T-helper 17 cell (primary cell): ENCODE data around the gene GSTA1. TPM values are rescaled to one million over a fixed set of nuclear protein-coding genes. Genes with fewer than 3 reads are reported as not detected.
"Not testable (repeated sequence)": the region's sequence is repeated elsewhere in the genome, so short reads cannot be mapped to it uniquely, and the experiment has no call there.

Experiments
- ATAC-seq: fragments of 150-1000 bp; cut with Tn5 transposase; 2 replicates; pipeline ENCODE4 v1.10.0; 2021; ENCODE audit warnings: mild to moderate bottlenecking, moderate library complexity
- DNase-seq, 3 donors: peaks; one replicate each; pipeline versions ENCODE4 v3.0.0 to v3.0.0-alpha.2; 2020 to 2021
- H3K9me3 ChIP-seq: one replicate; pipeline ENCODE4 v1.7.0; 2013; ENCODE audit warnings: low read length, mild to moderate bottlenecking; ENCODE audit not compliant: control insufficient read depth, poor library complexity, severe bottlenecking
- H3K27ac Mint-ChIP-seq: one replicate; pipeline ENCODE4 v1.8.0; 2022; ENCODE audit warnings: mild to moderate bottlenecking, moderate library complexity, mixed read lengths
- H3K27me3 Mint-ChIP-seq: one replicate; pipeline ENCODE4 v1.8.0; 2022; ENCODE audit warnings: mixed read lengths
- H3K36me3 Mint-ChIP-seq: one replicate; pipeline ENCODE4 v1.8.0; 2022; ENCODE audit warnings: low read depth, mixed read lengths
- H3K4me1 Mint-ChIP-seq: one replicate; pipeline ENCODE4 v1.8.0; 2022; ENCODE audit warnings: mild to moderate bottlenecking, mixed read lengths
- H3K4me3 Mint-ChIP-seq: one replicate; pipeline ENCODE4 v1.8.0; 2022; ENCODE audit warnings: mild to moderate bottlenecking, moderate library complexity, mixed read lengths
- total RNA-seq, 4 donors: library from RNA in 2 of 4; stranded (reverse) in 2 of 4; gene quantifications; one replicate each; pipeline ENCODE4 v1.2.3 and lab custom pipeline; 2022 to 2026

The GSTA1 gene
- total RNA-seq, 2 donors from 2014 or later, result 0.63 TPM; not detected in 1

DNA sequence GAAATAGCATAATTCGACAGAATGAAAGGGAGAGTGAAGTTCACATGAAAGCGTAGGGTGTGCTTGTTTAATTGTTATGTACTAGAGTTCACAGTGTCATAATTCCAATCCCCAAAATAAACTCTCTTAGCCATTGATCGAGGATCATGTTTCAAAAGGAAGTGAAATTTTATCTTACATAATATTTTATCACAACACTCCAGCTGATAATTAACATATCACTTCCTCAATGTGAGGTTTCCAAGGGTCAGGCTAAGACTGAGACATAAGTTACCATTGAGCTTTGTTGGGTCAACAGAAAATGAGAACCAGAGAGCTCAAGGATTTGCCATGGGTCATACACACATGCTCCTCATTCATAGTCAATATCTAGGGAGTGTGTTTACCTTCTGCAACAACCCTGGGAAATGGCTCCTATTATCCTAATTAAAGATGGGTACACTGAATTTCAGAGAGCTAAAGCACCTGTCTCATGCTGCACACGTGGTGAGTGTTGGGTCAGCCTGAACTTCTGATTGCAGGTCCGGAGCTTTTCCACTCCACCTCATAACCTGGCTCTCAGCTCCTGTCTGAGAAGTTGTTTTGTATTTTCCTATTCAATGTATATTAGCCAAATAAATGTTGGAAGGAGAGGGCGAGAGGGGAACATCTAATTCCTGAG, 43.4 kb downstream of the GSTA1 start:
- Mint-ChIP-seq H3K4me1 (no peaks in the 10 kb centered on the region), H3K27me3 (peaks cover 51% of the 10 kb centered on the region), H3K36me3 (no peaks in the 10 kb centered on the region), H3K27ac (no peak overlapping the region), H3K4me3 (no peak overlapping the region)
- DNase-seq (no peak), ATAC-seq (no peak)
- no peaks in the 10 kb centered on the region for H3K9me3 ChIP-seq

GRCh38 chr6:52759085-52759484, 44.5 kb downstream of the GSTA1 start:
- no peak for ATAC-seq
- Mint-ChIP-seq H3K4me3 (no peak overlapping the region), H3K27me3 (peaks cover 54% of the 10 kb centered on the region), H3K27ac (no peak overlapping the region), H3K36me3 (no peaks in the 10 kb centered on the region), H3K4me1 (no peaks in the 10 kb centered on the region)
- no peaks in the 10 kb centered on the region for H3K9me3 ChIP-seq
- no peak for DNase-seq

DNA sequence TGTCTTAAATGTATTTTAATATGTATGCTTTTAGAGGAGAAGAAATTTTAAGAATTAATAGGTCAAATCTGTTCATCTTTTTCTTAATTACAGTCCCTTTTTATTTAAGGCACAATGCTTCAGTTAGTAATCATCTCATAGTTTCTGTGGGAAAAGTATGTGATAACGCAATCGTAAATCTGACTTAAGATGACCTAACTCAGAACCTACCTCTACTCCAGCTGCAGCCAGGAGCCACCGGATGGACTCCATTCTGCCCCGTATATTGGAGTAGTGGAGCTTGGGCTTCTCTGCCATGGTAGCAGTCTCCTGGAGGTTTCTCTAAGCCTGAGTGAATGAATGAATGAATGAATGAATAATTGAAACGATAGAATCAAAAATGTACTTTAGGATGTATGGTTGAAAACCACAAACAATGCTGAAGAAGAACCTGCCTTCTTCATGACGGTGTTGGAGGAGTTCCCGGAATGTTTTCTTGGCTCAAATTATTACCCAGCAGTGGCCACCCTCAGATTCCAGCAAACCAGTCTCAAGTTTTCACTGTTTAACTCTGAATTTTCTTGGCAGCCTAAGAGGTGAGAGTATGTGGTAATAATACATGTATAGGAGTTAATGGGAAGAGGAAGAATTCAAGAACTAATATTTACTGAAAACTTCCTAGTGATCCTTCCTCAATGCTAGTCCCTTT, 45.8 kb downstream of the GSTA1 start:
- not testable (repeated sequence) for H3K9me3 ChIP-seq, ATAC-seq, H3K36me3 Mint-ChIP-seq, H3K4me1 Mint-ChIP-seq, H3K4me3 Mint-ChIP-seq, H3K27ac Mint-ChIP-seq, DNase-seq
- peaks cover 58% of the 10 kb centered on the region for H3K27me3 Mint-ChIP-seq

GRCh38 chr6:52754443-52754842, 49.2 kb downstream of the GSTA1 start:
- H3K27ac Mint-ChIP-seq, result no peak overlapping the region
- H3K4me1 Mint-ChIP-seq, result no peaks in the 10 kb centered on the region
- H3K27me3 Mint-ChIP-seq, result peaks cover 33% of the 10 kb centered on the region
- no peak for ATAC-seq
- no peaks in the 10 kb centered on the region for H3K9me3 ChIP-seq
- DNase-seq, result no peak
- H3K4me3 Mint-ChIP-seq, result no peak overlapping the region
- H3K36me3 Mint-ChIP-seq, result no peaks in the 10 kb centered on the region

DNA sequence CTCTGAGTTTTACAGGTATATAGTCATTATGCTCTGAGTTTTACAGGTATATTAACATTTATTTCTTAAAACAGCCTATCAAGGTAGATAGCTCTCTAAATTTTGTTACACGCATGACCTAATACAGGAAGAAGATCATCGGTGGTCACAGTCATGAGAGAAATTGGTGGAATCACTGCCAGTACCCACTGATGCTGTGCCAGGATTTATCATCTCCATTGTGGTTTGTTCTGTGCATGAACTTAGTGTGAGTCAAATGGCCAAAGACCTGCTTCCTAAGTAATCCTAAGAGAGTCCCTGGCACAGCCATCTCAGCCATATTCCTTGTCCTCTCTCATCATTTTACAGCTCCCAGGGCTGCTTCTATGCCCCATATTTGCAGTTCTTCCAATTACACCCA, 50.5 kb downstream of the GSTA1 start:
- H3K36me3 Mint-ChIP-seq, H3K4me1 Mint-ChIP-seq, ATAC-seq, H3K9me3 ChIP-seq, DNase-seq, H3K27ac Mint-ChIP-seq, H3K4me3 Mint-ChIP-seq: not testable (repeated sequence)
- peaks cover 31% of the 10 kb centered on the region for H3K27me3 Mint-ChIP-seq

GRCh38 chr6:52752310-52752709, 51.3 kb downstream of the GSTA1 start:
- H3K36me3 Mint-ChIP-seq, result no peaks in the 10 kb centered on the region
- no peaks in the 10 kb centered on the region for H3K4me1 Mint-ChIP-seq
- H3K4me3 Mint-ChIP-seq, result no peak overlapping the region
- no peaks in the 10 kb centered on the region for H3K9me3 ChIP-seq
- ATAC-seq (no peak), DNase-seq (no peak)
- peaks cover 31% of the 10 kb centered on the region for H3K27me3 Mint-ChIP-seq
- H3K27ac Mint-ChIP-seq, result no peak overlapping the region

GRCh38 chr6:52749556-52750152, 54.0 kb downstream of the GSTA1 start:
- ATAC-seq (no peak), DNase-seq (no peak)
- Mint-ChIP-seq H3K27ac (no peak overlapping the region), H3K4me1 (peaks cover 2% of the 10 kb centered on the region), H3K36me3 (no peaks in the 10 kb centered on the region), H3K4me3 (no peak overlapping the region), H3K27me3 (peaks cover 32% of the 10 kb centered on the region)
- no peaks in the 10 kb centered on the region for H3K9me3 ChIP-seq

DNA sequence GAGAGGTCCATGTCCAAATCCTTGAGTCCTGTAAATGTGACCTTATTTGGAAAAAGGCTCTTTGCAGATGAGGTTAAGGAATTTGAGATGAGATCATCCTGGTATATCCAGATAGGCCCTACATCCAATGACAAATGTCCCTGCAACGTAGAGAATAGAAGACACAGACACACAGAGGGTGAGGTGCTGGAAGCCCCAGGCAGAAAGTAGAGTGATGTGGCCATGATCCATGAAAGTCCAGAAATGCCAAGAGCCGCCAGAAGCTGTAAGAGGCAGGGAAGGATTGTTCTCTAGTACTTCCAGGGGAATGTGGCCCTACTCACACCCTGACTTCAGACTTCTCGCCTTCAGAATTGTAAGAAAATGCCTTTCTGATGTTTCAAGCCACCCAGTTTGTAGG, 56.3 kb downstream of the GSTA1 start:
- H3K4me3 Mint-ChIP-seq, DNase-seq, ATAC-seq, H3K36me3 Mint-ChIP-seq, H3K9me3 ChIP-seq, H3K4me1 Mint-ChIP-seq, H3K27ac Mint-ChIP-seq: not testable (repeated sequence)
- peaks cover 39% of the 10 kb centered on the region for H3K27me3 Mint-ChIP-seq

DNA sequence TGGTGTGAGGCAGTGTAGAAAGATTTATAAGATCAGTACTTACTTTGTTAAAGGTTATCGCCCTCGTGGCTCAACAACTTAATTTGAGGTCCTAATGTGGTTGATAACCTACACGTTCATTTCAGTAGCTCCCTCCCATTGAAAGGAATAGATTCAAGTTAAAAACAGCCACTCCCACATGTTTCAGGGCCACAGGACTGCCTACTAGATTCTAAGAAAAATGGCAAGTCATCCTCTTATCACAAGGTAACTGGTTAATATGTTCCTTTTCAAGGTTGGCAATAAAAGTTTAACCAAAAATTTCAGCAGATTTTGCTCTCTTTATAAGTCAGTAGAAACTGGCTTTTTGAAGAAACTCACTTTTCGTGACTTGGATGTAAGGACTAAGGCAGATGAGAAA, 57.4 kb downstream of the GSTA1 start:
- Mint-ChIP-seq H3K4me1 (peaks cover 2% of the 10 kb centered on the region), H3K36me3 (peaks cover 3% of the 10 kb centered on the region), H3K4me3 (no peak overlapping the region), H3K27ac (no peak overlapping the region), H3K27me3 (peaks cover 43% of the 10 kb centered on the region)
- H3K9me3 ChIP-seq, result no peaks in the 10 kb centered on the region
- DNase-seq (no peak), ATAC-seq (no peak)

DNA sequence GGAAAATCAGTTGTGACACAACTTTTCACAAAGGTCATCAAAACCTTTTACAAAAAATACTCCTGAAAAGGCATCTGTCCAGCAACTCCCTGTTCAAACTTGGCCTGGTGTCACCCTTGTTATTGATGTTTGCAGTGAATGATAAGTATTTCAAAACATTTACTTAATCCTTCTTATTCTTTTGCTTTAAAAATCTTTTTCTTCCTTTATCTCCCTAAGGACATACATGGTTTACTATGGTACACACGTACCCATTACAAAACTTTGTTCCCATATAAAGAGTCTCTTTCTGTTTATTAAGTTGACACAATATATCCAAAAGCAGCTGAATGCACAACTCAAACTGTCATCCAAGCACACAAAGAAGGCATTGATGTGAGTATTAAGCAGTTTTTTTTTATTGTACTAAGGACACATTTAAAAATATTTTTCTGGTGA, 57.8 kb downstream of the GSTA1 start:
- peaks cover 3% of the 10 kb centered on the region for H3K36me3 Mint-ChIP-seq
- no peaks in the 10 kb centered on the region for H3K9me3 ChIP-seq
- ATAC-seq (no peak), DNase-seq (no peak)
- no peak overlapping the region for H3K27ac Mint-ChIP-seq
- no peak overlapping the region for H3K4me3 Mint-ChIP-seq
- peaks cover 2% of the 10 kb centered on the region for H3K4me1 Mint-ChIP-seq
- peaks cover 43% of the 10 kb centered on the region for H3K27me3 Mint-ChIP-seq

GRCh38 chr6:52741872-52742271, 61.7 kb downstream of the GSTA1 start:
- H3K27ac Mint-ChIP-seq, result no peak overlapping the region
- H3K4me1 Mint-ChIP-seq, result peaks cover 2% of the 10 kb centered on the region
- DNase-seq (no peak), ATAC-seq (no peak)
- H3K9me3 ChIP-seq, result no peaks in the 10 kb centered on the region
- peaks cover 38% of the 10 kb centered on the region for H3K27me3 Mint-ChIP-seq
- H3K36me3 Mint-ChIP-seq, result peaks cover 5% of the 10 kb centered on the region
- no peak overlapping the region for H3K4me3 Mint-ChIP-seq
